ENCODE measurements around the gene KLK12.

KLK12 gene

DNA sequence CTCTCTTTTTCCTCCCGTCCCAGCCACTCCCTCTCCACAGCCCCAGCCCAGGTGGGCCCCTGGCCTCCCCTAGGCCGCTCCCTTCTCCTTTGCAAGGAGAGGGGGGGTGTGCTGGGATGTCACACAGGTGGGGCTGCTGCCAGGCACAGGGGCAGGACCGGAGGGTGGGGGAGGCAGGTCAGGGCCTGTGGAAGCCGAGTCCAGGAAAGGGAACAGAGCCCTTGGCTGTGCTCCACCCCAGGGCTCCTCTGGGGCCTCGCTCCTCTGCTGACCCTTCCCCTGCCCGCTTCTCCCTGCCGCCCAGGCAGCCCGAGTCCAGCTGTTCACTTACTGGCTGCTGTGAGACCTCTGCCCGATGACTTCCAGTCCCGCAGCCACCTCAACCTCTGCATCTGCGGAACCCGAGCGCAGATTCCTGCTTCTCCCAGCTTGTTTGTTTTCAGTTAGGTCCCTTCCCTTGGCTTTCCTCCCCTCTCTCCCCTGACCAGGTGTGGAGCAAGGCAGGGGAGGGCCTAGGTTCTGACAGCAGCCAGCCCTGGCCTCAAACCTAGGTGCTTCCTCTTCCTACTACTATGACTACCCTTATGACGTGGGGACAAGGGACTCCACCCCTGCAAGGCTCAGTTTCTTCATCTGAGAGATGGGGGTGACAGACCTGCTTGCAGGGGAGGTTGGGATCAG is 7.5 kb downstream of the KLK12 start:
- H3K18ac ChIP-seq (ENCODE audit: low read depth in 1 of 2, low read length in 2 of 2), result no peak overlapping the region
- 77% methylated on average over 12 of the region's 14 CpGs for WGBS
- no peak overlapping the region for H2BK12ac ChIP-seq (ENCODE audit: low read length in 2 of 2)
- no peak overlapping the region for H3K4me3 ChIP-seq (ENCODE audit: insufficient read depth in 1 of 2, low read depth in 1 of 2, low read length in 2 of 2)
- no peak overlapping the region for H3K4ac ChIP-seq (ENCODE audit: low read depth in 1 of 2, low read length in 2 of 2)
- no peak overlapping the region for H2BK120ac ChIP-seq (ENCODE audit: low read depth, low read length)
- H3K9me3 ChIP-seq (ENCODE audit: control insufficient read depth, low read length), result no peaks in the 10 kb centered on the region
- no peak overlapping the region for H2AK5ac ChIP-seq (ENCODE audit: low read length, severe bottlenecking)
- H2BK5ac ChIP-seq (ENCODE audit: low read depth, low read length, poor library complexity, severe bottlenecking), result no peak overlapping the region
- H3K4me1 ChIP-seq (ENCODE audit: control insufficient read depth, insufficient read depth, low read depth, low read length), result no peaks in the 10 kb centered on the region
- no peaks in the 10 kb centered on the region for H3K36me3 ChIP-seq (ENCODE audit: control insufficient read depth in 1 of 2, insufficient read depth in 2 of 2, low read depth in 1 of 2, low read length in 2 of 2)
- no peak overlapping the region for H3K14ac ChIP-seq (ENCODE audit: low read length in 2 of 2)
- no peak overlapping the region for H2BK15ac ChIP-seq (ENCODE audit: low read depth, poor library complexity, severe bottlenecking)
- DNase-seq, result no peak
- H3K27me3 ChIP-seq (ENCODE audit: control insufficient read depth in 1 of 2, insufficient read depth in 1 of 2, low read length in 2 of 2), result peaks cover 0 to 57% of the 10 kb centered on the region in 2 experiments
- no peak overlapping the region for H3K4me2 ChIP-seq (ENCODE audit: low read length, poor library complexity, severe bottlenecking)
- no peak overlapping the region for H3K23ac ChIP-seq (ENCODE audit: low read length in 2 of 2)
- H3K9ac ChIP-seq (ENCODE audit: low read length), result no peak overlapping the region
- no peak overlapping the region for H4K91ac ChIP-seq (ENCODE audit: low read length)
- no peaks in the 10 kb centered on the region for H3K79me1 ChIP-seq (replicated peaks; ENCODE audit: low read length, poor library complexity, severe bottlenecking)
- H4K8ac ChIP-seq (ENCODE audit: low read length), result no peak overlapping the region
- no peak overlapping the region for H2AFZ ChIP-seq (ENCODE audit: low read depth, low read length)
- no peak overlapping the region for H3K27ac ChIP-seq (ENCODE audit: low read length, poor library complexity, severe bottlenecking)

- no peak within 1 kb of the TSS for H3K4me2 ChIP-seq (ENCODE audit: low read length, poor library complexity, severe bottlenecking)
- H3K23ac ChIP-seq (ENCODE audit: low read length in 2 of 2), result no peak within 1 kb of the TSS
- H2BK12ac ChIP-seq (ENCODE audit: low read length in 2 of 2), result no peak within 1 kb of the TSS
- no peak within 1 kb of the TSS for H2BK5ac ChIP-seq (ENCODE audit: low read depth, low read length, poor library complexity, severe bottlenecking)
- no peak within 1 kb of the TSS for H3K9ac ChIP-seq (ENCODE audit: low read length)
- H4K8ac ChIP-seq (ENCODE audit: low read length), result no peak within 1 kb of the TSS
- H3K4ac ChIP-seq (ENCODE audit: low read depth in 1 of 2, low read length in 2 of 2), result no peak within 1 kb of the TSS
- no peaks in the 10 kb centered on the region for H3K9me3 ChIP-seq (ENCODE audit: control insufficient read depth, low read length)
- no peak within 1 kb of the TSS for H3K4me3 ChIP-seq (ENCODE audit: insufficient read depth in 1 of 2, low read depth in 1 of 2, low read length in 2 of 2)
- no peak within 1 kb of the TSS for H2BK120ac ChIP-seq (ENCODE audit: low read depth, low read length)
- H3K4me1 ChIP-seq (ENCODE audit: control insufficient read depth, insufficient read depth, low read depth, low read length), result no peaks in the 10 kb centered on the region
- H3K27me3 ChIP-seq (ENCODE audit: control insufficient read depth in 1 of 2, insufficient read depth in 1 of 2, low read length in 2 of 2), result peaks cover 0 to 57% of the 10 kb centered on the region in 2 experiments
- no peak within 1 kb of the TSS for H2AK5ac ChIP-seq (ENCODE audit: low read length, severe bottlenecking)
- H3K79me1 ChIP-seq (replicated peaks; ENCODE audit: low read length, poor library complexity, severe bottlenecking), result no peaks in the 10 kb centered on the region
- no peak for DNase-seq
- WGBS, result 79% methylated on average over 11 of the region's 11 CpGs
- no peak within 1 kb of the TSS for H3K27ac ChIP-seq (ENCODE audit: low read length, poor library complexity, severe bottlenecking)
- H2BK15ac ChIP-seq (ENCODE audit: low read depth, poor library complexity, severe bottlenecking), result no peak within 1 kb of the TSS
- H2AFZ ChIP-seq (ENCODE audit: low read depth, low read length), result no peak within 1 kb of the TSS
- H4K91ac ChIP-seq (ENCODE audit: low read length), result no peak within 1 kb of the TSS
- H3K14ac ChIP-seq (ENCODE audit: low read length in 2 of 2), result no peak within 1 kb of the TSS
- no peaks in the 10 kb centered on the region for H3K36me3 ChIP-seq (ENCODE audit: control insufficient read depth in 1 of 2, insufficient read depth in 2 of 2, low read depth in 1 of 2, low read length in 2 of 2)
- no peak within 1 kb of the TSS for H3K18ac ChIP-seq (ENCODE audit: low read depth in 1 of 2, low read length in 2 of 2)
Observed at GRCh38 chr19:51026554-51026831, 8.3 kb downstream of the KLK12 start, which contains the start of gene KLK11. Gene KLK11 (minus strand): TSS chr19:51026616. CDS start chr19:51025631, 985 bp downstream.

GRCh38 chr19:51025809-51026553 is 8.8 kb downstream of the KLK12 start:
- Histone ChIP-seq H3K27me3 (ENCODE audit: control insufficient read depth in 1 of 2, insufficient read depth in 1 of 2, low read length in 2 of 2) (peaks cover 0 to 57% of the 10 kb centered on the region in 2 experiments), H2BK15ac (ENCODE audit: low read depth, poor library complexity, severe bottlenecking) (no peak overlapping the region), H3K9me3 (ENCODE audit: control insufficient read depth, low read length) (no peaks in the 10 kb centered on the region), H3K4me2 (ENCODE audit: low read length, poor library complexity, severe bottlenecking) (no peak overlapping the region), H3K4ac (ENCODE audit: low read depth in 1 of 2, low read length in 2 of 2) (no peak overlapping the region), H2AFZ (ENCODE audit: low read depth, low read length) (no peak overlapping the region), H4K8ac (ENCODE audit: low read length) (no peak overlapping the region), H2AK5ac (ENCODE audit: low read length, severe bottlenecking) (no peak overlapping the region), H3K9ac (ENCODE audit: low read length) (no peak overlapping the region), H3K18ac (ENCODE audit: low read depth in 1 of 2, low read length in 2 of 2) (no peak overlapping the region), H2BK5ac (ENCODE audit: low read depth, low read length, poor library complexity, severe bottlenecking) (no peak overlapping the region), H3K79me1 (replicated peaks; ENCODE audit: low read length, poor library complexity, severe bottlenecking) (no peaks in the 10 kb centered on the region), H4K91ac (ENCODE audit: low read length) (no peak overlapping the region), H3K14ac (ENCODE audit: low read length in 2 of 2) (no peak overlapping the region), H3K27ac (ENCODE audit: low read length, poor library complexity, severe bottlenecking) (no peak overlapping the region), H2BK12ac (ENCODE audit: low read length in 2 of 2) (no peak overlapping the region), H2BK120ac (ENCODE audit: low read depth, low read length) (no peak overlapping the region), H3K36me3 (ENCODE audit: control insufficient read depth in 1 of 2, insufficient read depth in 2 of 2, low read depth in 1 of 2, low read length in 2 of 2) (no peaks in the 10 kb centered on the region), H3K4me1 (ENCODE audit: control insufficient read depth, insufficient read depth, low read depth, low read length) (no peaks in the 10 kb centered on the region), H3K23ac (ENCODE audit: low read length in 2 of 2) (no peak overlapping the region), H3K4me3 (ENCODE audit: insufficient read depth in 1 of 2, low read depth in 1 of 2, low read length in 2 of 2) (no peak overlapping the region)
- no peak for DNase-seq
- 82% methylated on average over 18 of the region's 18 CpGs for WGBS

- no peak overlapping the region for H2BK15ac ChIP-seq (ENCODE audit: low read depth, poor library complexity, severe bottlenecking)
- WGBS, result 48% methylated on average over 3 of the region's 6 CpGs
- no peak overlapping the region for H3K18ac ChIP-seq (ENCODE audit: low read depth in 1 of 2, low read length in 2 of 2)
- no peak overlapping the region for H4K8ac ChIP-seq (ENCODE audit: low read length)
- no peaks in the 10 kb centered on the region for H3K36me3 ChIP-seq (ENCODE audit: control insufficient read depth in 1 of 2, insufficient read depth in 2 of 2, low read depth in 1 of 2, low read length in 2 of 2)
- no peak overlapping the region for H2BK5ac ChIP-seq (ENCODE audit: low read depth, low read length, poor library complexity, severe bottlenecking)
- H3K4me2 ChIP-seq (ENCODE audit: low read length, poor library complexity, severe bottlenecking), result no peak overlapping the region
- H3K14ac ChIP-seq (ENCODE audit: low read length in 2 of 2), result no peak overlapping the region
- no peaks in the 10 kb centered on the region for H3K4me1 ChIP-seq (ENCODE audit: control insufficient read depth, insufficient read depth, low read depth, low read length)
- no peak overlapping the region for H2BK12ac ChIP-seq (ENCODE audit: low read length in 2 of 2)
- H2BK120ac ChIP-seq (ENCODE audit: low read depth, low read length), result no peak overlapping the region
- H3K27me3 ChIP-seq (ENCODE audit: control insufficient read depth in 1 of 2, insufficient read depth in 1 of 2, low read length in 2 of 2), result peaks cover 1 to 58% of the 10 kb centered on the region in 2 experiments
- H3K79me1 ChIP-seq (replicated peaks; ENCODE audit: low read length, poor library complexity, severe bottlenecking), result no peaks in the 10 kb centered on the region
- no peak overlapping the region for H3K23ac ChIP-seq (ENCODE audit: low read length in 2 of 2)
- no peak overlapping the region for H4K91ac ChIP-seq (ENCODE audit: low read length)
- no peak overlapping the region for H3K4me3 ChIP-seq (ENCODE audit: insufficient read depth in 1 of 2, low read depth in 1 of 2, low read length in 2 of 2)
- no peak overlapping the region for H3K9ac ChIP-seq (ENCODE audit: low read length)
- H2AK5ac ChIP-seq (ENCODE audit: low read length, severe bottlenecking), result no peak overlapping the region
- no peaks in the 10 kb centered on the region for H3K9me3 ChIP-seq (ENCODE audit: control insufficient read depth, low read length)
- no peak overlapping the region for H2AFZ ChIP-seq (ENCODE audit: low read depth, low read length)
- no peak for DNase-seq
- H3K27ac ChIP-seq (ENCODE audit: low read length, poor library complexity, severe bottlenecking), result no peak overlapping the region
- H3K4ac ChIP-seq (ENCODE audit: low read depth in 1 of 2, low read length in 2 of 2), result no peak overlapping the region
Observed at GRCh38 chr19:51025401-51025800, 9.4 kb downstream of the KLK12 start.

Data from mesenchymal stem cell (in vitro differentiated cells and primary cell).